Thymus (tissue), 14 donors: ENCODE results near the gene PDE5A. TPM values are rescaled to one million over a fixed set of nuclear protein-coding genes. Genes with fewer than 3 reads are reported as not detected.

Experiments
- DNase-seq, 9 donors: peaks; one replicate each; pipeline ENCODE4 v3.0.0-alpha.2; 2013; ENCODE audit warnings: low spot score in 9 of 9, low read depth in 6 of 9, missing footprints in 1 of 9
- H3K27ac ChIP-seq, 2 donors: one replicate each; pipeline ENCODE4 v1.5.1; 2013; ENCODE audit warnings: control low read depth in 1 of 2, low read depth in 1 of 2, low read length in 1 of 2, mild to moderate bottlenecking in 1 of 2, moderate library complexity in 1 of 2
- H3K27me3 ChIP-seq, 2 donors: one replicate each; pipeline ENCODE4 v1.5.1; 2013; ENCODE audit warnings: low read length in 1 of 2; ENCODE audit not compliant: control insufficient read depth in 2 of 2, insufficient read depth in 1 of 2
- H3K36me3 ChIP-seq, 2 donors: one replicate each; pipeline ENCODE4 v1.5.1; 2013; ENCODE audit warnings: low read length in 1 of 2, mild to moderate bottlenecking in 1 of 2, moderate library complexity in 1 of 2; ENCODE audit not compliant: control insufficient read depth in 2 of 2, insufficient read depth in 2 of 2
- H3K4me1 ChIP-seq, 2 donors: one replicate each; pipeline ENCODE4 v1.5.1; 2013; ENCODE audit warnings: low read length in 2 of 2; ENCODE audit not compliant: control insufficient read depth in 2 of 2, insufficient read depth in 2 of 2
- H3K4me3 ChIP-seq, 2 donors: one replicate each; pipeline ENCODE4 v1.5.1; 2013; ENCODE audit warnings: low read length in 2 of 2, control low read depth in 1 of 2, mild to moderate bottlenecking in 1 of 2
- H3K9me3 ChIP-seq, 2 donors: one replicate each; pipeline ENCODE4 v1.5.1; 2013; ENCODE audit warnings: low read length in 1 of 2, mild to moderate bottlenecking in 1 of 2; ENCODE audit not compliant: control insufficient read depth in 2 of 2, insufficient read depth in 1 of 2
- WGBS: extraction: QIAGEN DNeasy Blood & Tissue Kit; methylation state at CpG from one replicate; pipeline ENCODE4 v1.1.7; 2013; 5-methylcytosine and 5-hydroxymethylcytosine counted together
- long read RNA-seq, 10 donors: transcript quantifications; one replicate each; lab custom pipeline, GENCODE V29; 2026
- polyA plus RNA-seq: library from polyadenylated mRNA; stranded (reverse); fragments of 200-250 nt; gene quantifications from one replicate; pipeline ENCODE4 v1.2.3, GENCODE V29; 2013
- total RNA-seq: library from RNA; stranded (reverse); fragments of 120-200 nt; gene quantifications from one replicate; pipeline ENCODE4 v1.2.4, GENCODE V29; 2013
- donor health status: healthy.

Gene PDE5A
- total RNA-seq (5.2 TPM), polyA plus RNA-seq (4.6 TPM)
- long read RNA-seq, donor 1: 0 reads
- long read RNA-seq, donor 2: 0 reads
- long read RNA-seq, donor 3, partial matches to known transcripts: 11 of 13 reads
- long read RNA-seq, donor 3, other reads (novel, unspliced or antisense): 0 of 13 reads
- long read RNA-seq, donor 4: 0 reads
- long read RNA-seq, donor 5: 0 reads
- long read RNA-seq, donor 6, full-length matches to known transcripts: 2 of 2 reads
- long read RNA-seq, donor 6, partial matches to known transcripts: 0 of 2 reads
- long read RNA-seq, donor 6, other reads (novel, unspliced or antisense): 0 of 2 reads
- long read RNA-seq, donor 7: 0 reads
- long read RNA-seq, donor 8: 0 reads
- long read RNA-seq, donor 9: 0 reads
- long read RNA-seq, donor 10: 0 reads

GRCh38 chr4:119628281-119629141 lies at the start of gene PDE5A:
PDE5A (minus strand) TSS chr4:119628804; CDS start chr4:119628671, 133 bp downstream.
- H3K9me3 ChIP-seq: no peaks in the 10 kb centered on the region

GRCh38 chr4:119676101-119676500 lies 47.5 kb upstream of the PDE5A start:
- H3K9me3 ChIP-seq: no peaks in the 10 kb centered on the region
- H3K27ac ChIP-seq: no peak overlapping the region
- H3K4me3 ChIP-seq: no peak overlapping the region
- no peaks in the 10 kb centered on the region for H3K4me1 ChIP-seq
- 97% methylated on average over 3 of the region's 3 CpGs for WGBS
- no peaks in the 10 kb centered on the region for H3K27me3 ChIP-seq
- no peaks in the 10 kb centered on the region for H3K36me3 ChIP-seq
- DNase-seq: no peak

More at GRCh38 chr4:119628281-119629141, at the start of gene PDE5A:
- peak within 1 kb of the TSS; percentile 39 to 50 for H3K4me3 ChIP-seq
- H3K27me3 ChIP-seq: peaks cover 34 to 67% of the 10 kb centered on the region in 2 donors
- peaks cover 13 to 24% of the 10 kb centered on the region in 2 donors for H3K4me1 ChIP-seq
- H3K27ac ChIP-seq: peak within 1 kb of the TSS; percentile 42 to 58
- H3K36me3 ChIP-seq: no peaks in the 10 kb centered on the region
- under 1% methylated on average over 65 of the region's 65 CpGs for WGBS
- peak in 8 of 9 donors; percentile 25 to 85 (median 60) for DNase-seq

GRCh38 chr4:119675391-119675790 lies 46.8 kb upstream of the PDE5A start:
- H3K4me1 ChIP-seq: no peaks in the 10 kb centered on the region
- WGBS: 91% methylated on average over 2 of the region's 2 CpGs
- H3K27ac ChIP-seq: no peak overlapping the region
- H3K36me3 ChIP-seq: no peaks in the 10 kb centered on the region
- H3K9me3 ChIP-seq: no peaks in the 10 kb centered on the region
- DNase-seq: no peak
- H3K27me3 ChIP-seq: no peaks in the 10 kb centered on the region
- H3K4me3 ChIP-seq: no peak overlapping the region

- H3K36me3 ChIP-seq: no peaks in the 10 kb centered on the region
- H3K9me3 ChIP-seq: no peaks in the 10 kb centered on the region
- no peak for DNase-seq
- H3K4me1 ChIP-seq: no peaks in the 10 kb centered on the region
- no peak overlapping the region for H3K4me3 ChIP-seq
- WGBS: 94% methylated on average over 1 of the region's 1 CpG
- H3K27me3 ChIP-seq: no peaks in the 10 kb centered on the region
- no peak overlapping the region for H3K27ac ChIP-seq
Observed at GRCh38 chr4:119672938-119673337, 44.3 kb upstream of the PDE5A start.

GRCh38 chr4:119672086-119672485 lies 43.5 kb upstream of the PDE5A start:
- H3K27me3 ChIP-seq: no peaks in the 10 kb centered on the region
- H3K27ac ChIP-seq: no peak overlapping the region
- DNase-seq: no peak
- WGBS: 98% methylated on average over 2 of the region's 2 CpGs
- H3K4me3 ChIP-seq: no peak overlapping the region
- H3K4me1 ChIP-seq: no peaks in the 10 kb centered on the region
- H3K9me3 ChIP-seq: no peaks in the 10 kb centered on the region
- no peaks in the 10 kb centered on the region for H3K36me3 ChIP-seq

GRCh38 chr4:119671205-119671604 lies 42.6 kb upstream of the PDE5A start:
- Histone ChIP-seq H3K4me1 (no peaks in the 10 kb centered on the region), H3K27me3 (no peaks in the 10 kb centered on the region), H3K36me3 (no peaks in the 10 kb centered on the region), H3K9me3 (no peaks in the 10 kb centered on the region), H3K27ac (no peak overlapping the region), H3K4me3 (no peak overlapping the region)
- DNase-seq: no peak

- no peaks in the 10 kb centered on the region for H3K27me3 ChIP-seq
- DNase-seq: no peak
- no peaks in the 10 kb centered on the region for H3K9me3 ChIP-seq
- H3K36me3 ChIP-seq: no peaks in the 10 kb centered on the region
- no peak overlapping the region for H3K27ac ChIP-seq
- H3K4me3 ChIP-seq: no peak overlapping the region
- H3K4me1 ChIP-seq: no peaks in the 10 kb centered on the region
- WGBS: 93% methylated on average over 3 of the region's 3 CpGs
Observed at GRCh38 chr4:119667802-119668201, 39.2 kb upstream of the PDE5A start.

- no peaks in the 10 kb centered on the region for H3K36me3 ChIP-seq
- H3K4me3 ChIP-seq: no peak overlapping the region
- no peak for DNase-seq
- H3K27me3 ChIP-seq: no peaks in the 10 kb centered on the region
- no peaks in the 10 kb centered on the region for H3K9me3 ChIP-seq
- 88% methylated on average over 1 of the region's 1 CpG for WGBS
- H3K4me1 ChIP-seq: no peaks in the 10 kb centered on the region
- no peak overlapping the region for H3K27ac ChIP-seq
Observed at GRCh38 chr4:119666653-119667091, 38.1 kb upstream of the PDE5A start.

- WGBS: 95% methylated on average over 2 of the region's 2 CpGs
- no peaks in the 10 kb centered on the region for H3K36me3 ChIP-seq
- no peaks in the 10 kb centered on the region for H3K4me1 ChIP-seq
- DNase-seq: no peak
- H3K9me3 ChIP-seq: no peaks in the 10 kb centered on the region
- no peak overlapping the region for H3K4me3 ChIP-seq
- H3K27me3 ChIP-seq: no peaks in the 10 kb centered on the region
- H3K27ac ChIP-seq: no peak overlapping the region
Observed at GRCh38 chr4:119665752-119666151, 37.1 kb upstream of the PDE5A start.
